Testis (tissue), 3 donors: Measurements from ENCODE around the gene DRG2. TPM values are rescaled to one million over a fixed set of nuclear protein-coding genes. Genes with fewer than 3 reads are reported as not detected.
A peak's percentile ranks its signal among the peaks of the same experiment; 100 is the strongest.

Experiments
- DNase-seq: peaks from one replicate; pipeline ENCODE4 v3.0.0-alpha.2; 2019
- H3K27ac ChIP-seq, 2 donors: fragments of 200-600 bp; sonication (generic); one replicate each; pipeline ENCODE4 v1.5.1; 2019
- H3K27me3 ChIP-seq: fragments of 200-600 bp; sonication (generic); one replicate; pipeline ENCODE4 v1.5.1; 2019
- H3K36me3 ChIP-seq: fragments of 200-600 bp; sonication (generic); one replicate; pipeline ENCODE4 v1.5.1; 2017; ENCODE audit warnings: low read depth; ENCODE audit errors: missing control alignments
- H3K4me1 ChIP-seq: fragments of 200-600 bp; sonication (generic); one replicate; pipeline ENCODE4 v1.5.1; 2019
- H3K4me3 ChIP-seq, 2 donors: fragments of 200-600 bp; sonication (generic); one replicate each; pipeline ENCODE4 v1.5.1; 2017 to 2019
- H3K9me3 ChIP-seq: fragments of 200-600 bp; sonication (generic); one replicate; pipeline ENCODE4 v1.5.1; 2017
- CTCF ChIP-seq, 3 experiments: fragments of 450-650 bp in 2 of 3; fragments of 200-600 bp in 1 of 3; sonication (generic) in 1 of 3; IDR thresholded peaks; one replicate each; pipeline ENCODE4 v1.5.1; 2016 to 2019; ENCODE audit warnings: antibody characterized with exemption in 3 of 3, mild to moderate bottlenecking in 2 of 3, moderate library complexity in 1 of 3
- POLR2A ChIP-seq: fragments of 450-650 bp; IDR thresholded peaks from one replicate; pipeline ENCODE4 v1.6.1; 2017; ENCODE audit warnings: antibody characterized with exemption, mild to moderate bottlenecking, moderate library complexity
- WGBS, 2 donors: methylation state at CpG; one replicate each; pipeline ENCODE4 v1.1.5; 2018; 5-methylcytosine and 5-hydroxymethylcytosine counted together
- intact Hi-C: fragments of 100-400 bp; cut with DNase I; formaldehyde crosslinking; loops from one replicate; pipeline ENCODE4 v1.15.1; 2023; ENCODE audit warnings: low total_unique reads
- polyA plus RNA-seq: library from polyadenylated mRNA; stranded (reverse); fragments of 350-450 nt; fragmentation: Illumina TruSeq; extraction: RNeasy Lipid Tissue Mini Kit (QIAGEN cat#74804); gene quantifications from one replicate; pipeline ENCODE4 v1.2.3, GENCODE V29; 2014; ENCODE audit warnings: low read depth, low replicate concordance; ENCODE audit not compliant: insufficient read depth
- total RNA-seq, 2 donors: library from RNA; depleted of rRNA; stranded (reverse); fragments of >200 nt; gene quantifications; one replicate each; pipeline ENCODE4 v1.2.3, GENCODE V29; 2016

The DRG2 gene
- total and polyA plus RNA-seq, 3 donors from 2014 or later, result 26.0 to 43.1 (median 42.9) TPM

- Histone ChIP-seq H3K27ac (peak overlapping the region; percentile 82 to 83), H3K4me1 (peaks cover 24% of the 10 kb centered on the region), H3K9me3 (no peaks in the 10 kb centered on the region), H3K27me3 (no peaks in the 10 kb centered on the region), H3K36me3 (no peaks in the 10 kb centered on the region), H3K4me3 (peak overlapping the region; percentile 75 to 83)
- DNase-seq, result no peak
- 0% methylated on average over 11 to 53 of the region's 81 CpGs for WGBS, 2 donors
- TF ChIP-seq POLR2A, result no peak
- TF ChIP-seq CTCF (IDR thresholded peaks at IDR 0.05), result no peak
- intact Hi-C loops, result loop anchor here (10.0 kb wide), 2 partner anchors 145 to 355 kb away; partner anchors contain the start of gene RAI1
Observed at GRCh38 chr17:18039535-18040260, 48.0 kb upstream of the DRG2 start.

GRCh38 chr17:18040261-18040858, 47.4 kb upstream of the DRG2 start:
- peaks cover 24% of the 10 kb centered on the region for H3K4me1 ChIP-seq
- DNase-seq, result no peak

GRCh38 chr17:18041776-18042175, 46.0 kb upstream of the DRG2 start:
- Histone ChIP-seq H3K4me3 (no peak overlapping the region), H3K36me3 (no peaks in the 10 kb centered on the region), H3K27ac (no peak overlapping the region), H3K9me3 (no peaks in the 10 kb centered on the region), H3K4me1 (peaks cover 24% of the 10 kb centered on the region), H3K27me3 (no peaks in the 10 kb centered on the region)
- no peak for TF ChIP-seq POLR2A
- TF ChIP-seq CTCF (IDR thresholded peaks at IDR 0.05), result no peak
- intact Hi-C loops, result no loop called here
- WGBS, 2 donors, result 50 to 56% methylated on average over 1 of the region's 1 CpG
- no peak for DNase-seq

More at GRCh38 chr17:18040261-18040858, 47.4 kb upstream of the DRG2 start:
- peak overlapping the region; percentile 75 to 83 for H3K4me3 ChIP-seq
- intact Hi-C loops, result no loop called here
- H3K9me3 ChIP-seq, result no peaks in the 10 kb centered on the region
- no peak overlapping the region for H3K27ac ChIP-seq
- no peaks in the 10 kb centered on the region for H3K27me3 ChIP-seq
- TF ChIP-seq POLR2A (no peak), CTCF (IDR thresholded peaks at IDR 0.05) (no peak)
- 15 to 22% methylated on average over 5 to 6 of the region's 6 CpGs for WGBS, 2 donors
- no peaks in the 10 kb centered on the region for H3K36me3 ChIP-seq

- Histone ChIP-seq H3K27ac (no peak overlapping the region), H3K9me3 (no peaks in the 10 kb centered on the region), H3K27me3 (no peaks in the 10 kb centered on the region), H3K36me3 (no peaks in the 10 kb centered on the region), H3K4me1 (peaks cover 18% of the 10 kb centered on the region), H3K4me3 (no peak overlapping the region)
- 67 to 72% methylated on average over 8 of the region's 8 CpGs for WGBS, 2 donors
- DNase-seq, result no peak
- TF ChIP-seq POLR2A (no peak), CTCF (IDR thresholded peaks at IDR 0.05) (no peak)
- intact Hi-C loops, result no loop called here
Observed at GRCh38 chr17:18042983-18043382, 44.8 kb upstream of the DRG2 start.
